ENCODE data around the gene TMEM139.
"Not testable (repeated sequence)": the region's sequence is repeated elsewhere in the genome, so short reads cannot be mapped to it uniquely, and the experiment has no call there.

Gene TMEM139

GRCh38 chr7:143259765-143260164, 25.0 kb upstream of the TMEM139 start:
- DNase-seq (ENCODE audit: low spot score), result no peak

DNA sequence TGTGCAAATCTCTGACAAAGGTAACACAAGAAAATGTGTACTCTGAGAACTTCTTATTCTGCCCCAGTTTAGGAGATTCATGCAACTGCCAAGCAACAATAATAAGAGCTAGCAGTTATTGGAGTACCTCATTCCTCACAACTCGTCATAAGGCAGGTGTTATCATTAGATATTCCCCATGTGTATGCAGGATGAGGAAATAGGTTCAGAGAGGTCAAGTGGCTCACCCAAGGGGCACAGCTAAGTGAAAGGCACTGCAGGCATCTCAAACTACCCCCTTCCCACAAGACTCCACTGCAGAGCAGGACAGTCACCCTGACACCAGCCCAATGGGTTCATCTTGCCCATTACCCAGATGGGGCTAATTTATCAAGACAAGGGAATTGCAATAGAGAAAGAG, 22.9 kb upstream of the TMEM139 start:
- DNase-seq (ENCODE audit: low spot score), result no peak

DNA sequence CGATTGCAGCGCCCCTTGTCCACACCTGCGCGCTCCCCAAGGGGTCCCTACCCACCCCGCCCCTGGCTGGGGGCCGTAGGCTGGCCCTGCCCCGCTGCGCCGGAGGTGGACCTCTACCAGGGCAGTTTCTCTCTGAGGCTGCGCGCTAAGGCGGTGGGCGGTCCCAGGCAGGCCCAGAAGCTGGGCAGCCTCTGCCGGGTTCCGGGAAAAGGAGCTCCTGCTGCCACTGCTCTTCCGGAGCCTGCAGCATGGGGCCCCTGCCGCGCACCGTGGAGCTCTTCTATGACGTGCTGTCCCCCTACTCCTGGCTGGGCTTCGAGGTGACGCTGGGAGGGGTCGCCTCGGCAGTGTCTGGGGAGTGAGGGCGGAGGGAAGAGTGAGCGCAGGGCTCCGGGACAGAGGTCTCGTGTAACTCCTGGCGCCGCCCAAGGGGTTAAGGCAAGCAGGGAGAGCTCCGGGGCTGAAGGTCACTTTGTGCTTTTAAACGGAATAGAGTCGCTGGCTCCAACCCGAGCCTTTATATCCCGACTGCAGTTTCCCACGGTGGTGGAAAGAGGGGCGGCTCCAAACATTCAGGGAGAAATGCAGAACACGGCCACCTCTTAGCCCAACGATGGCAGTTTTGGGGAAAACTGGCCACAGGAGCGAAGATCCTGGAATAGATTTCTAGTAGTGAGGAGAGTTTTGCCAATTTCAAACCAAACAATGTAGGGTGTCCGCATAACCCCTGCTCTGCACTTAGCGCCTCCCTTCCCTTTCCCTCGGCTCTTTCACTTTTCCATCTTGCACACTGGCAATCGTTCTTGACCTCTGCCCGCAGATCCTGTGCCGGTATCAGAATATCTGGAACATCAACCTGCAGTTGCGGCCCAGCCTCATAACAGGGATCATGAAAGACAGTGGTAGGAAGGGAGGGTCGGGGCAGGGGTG, 21.2 kb upstream of the TMEM139 start, which contains the start of gene GSTK1:
GSTK1 (plus strand) TSS at position 176 of the 930 bp plus-strand sequence; CDS start at position 249, 73 bp downstream.
- DNase-seq (ENCODE audit: low spot score), result peak; percentile 85

DNA sequence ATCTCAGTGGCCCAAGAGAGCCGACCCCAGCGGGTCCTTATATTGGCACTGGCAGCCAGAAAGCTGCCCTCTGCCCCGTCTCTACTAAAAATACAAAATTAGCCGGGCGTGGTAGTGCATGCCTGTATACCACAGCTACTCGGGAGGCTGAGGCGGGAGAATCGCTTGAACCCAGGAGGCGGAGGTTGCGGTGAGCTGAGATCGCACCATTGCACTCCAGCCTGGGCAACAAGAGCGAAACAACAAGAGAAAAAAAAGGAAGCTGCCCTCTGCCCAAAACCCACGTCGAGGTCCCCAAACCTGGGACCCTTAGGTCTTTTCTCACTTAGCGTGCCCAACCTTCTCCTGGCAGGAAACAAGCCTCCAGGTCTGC, 20.6 kb upstream of the TMEM139 start:
- DNase-seq (ENCODE audit: low spot score), result not testable (repeated sequence)

DNA sequence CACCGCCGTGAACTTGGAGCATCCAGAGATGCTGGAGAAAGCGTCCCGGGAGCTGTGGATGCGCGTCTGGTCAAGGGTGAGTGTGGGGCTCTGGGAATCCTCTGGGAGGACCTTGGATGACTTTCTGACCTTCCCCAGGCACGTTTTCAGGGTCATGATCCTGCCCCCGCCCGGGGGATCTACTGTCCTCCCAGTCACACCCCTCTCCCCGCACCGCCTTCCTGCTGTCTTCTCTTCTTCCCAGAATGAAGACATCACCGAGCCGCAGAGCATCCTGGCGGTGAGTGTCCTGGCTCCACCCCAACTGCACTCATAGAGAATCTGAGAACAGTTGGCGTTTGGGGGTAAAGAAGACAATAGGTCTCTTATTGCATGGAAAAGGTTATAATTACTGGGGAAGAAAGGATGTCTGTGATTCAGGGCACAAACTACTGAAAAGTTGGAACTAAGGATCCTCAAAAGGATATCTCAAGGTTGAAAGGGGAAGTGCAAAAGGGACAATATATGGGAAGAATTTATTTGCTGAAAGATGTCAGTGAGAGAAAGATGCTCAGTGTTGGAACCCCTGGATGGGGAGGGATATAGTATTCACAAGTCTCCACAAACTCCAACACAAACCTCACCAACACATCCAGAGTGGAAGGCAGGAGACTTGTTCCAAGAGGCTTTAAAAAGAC, 19.6 kb upstream of the TMEM139 start:
- DNase-seq (ENCODE audit: low spot score), result peak; percentile 54

DNA sequence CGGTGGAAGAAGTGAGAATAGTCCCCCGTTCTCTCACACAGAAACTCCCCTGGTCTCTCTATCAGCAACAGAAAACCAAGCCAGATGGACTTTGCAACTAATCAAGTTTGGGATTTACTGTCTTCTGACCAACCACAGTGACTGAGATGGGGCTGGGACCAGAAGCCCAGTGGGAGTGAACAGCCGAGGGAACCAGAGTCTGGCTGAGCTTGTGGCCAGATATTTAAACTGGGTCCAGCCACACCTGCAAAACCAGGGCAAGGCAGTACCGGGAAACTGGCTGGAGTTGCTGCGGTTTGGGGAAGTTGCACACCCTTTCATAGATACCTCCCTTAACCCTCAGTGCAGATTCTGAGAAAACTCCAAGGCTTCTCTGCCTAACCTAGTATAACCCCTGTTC, 15.5 kb upstream of the TMEM139 start:
- DNase-seq (ENCODE audit: low spot score), result no peak

DNA sequence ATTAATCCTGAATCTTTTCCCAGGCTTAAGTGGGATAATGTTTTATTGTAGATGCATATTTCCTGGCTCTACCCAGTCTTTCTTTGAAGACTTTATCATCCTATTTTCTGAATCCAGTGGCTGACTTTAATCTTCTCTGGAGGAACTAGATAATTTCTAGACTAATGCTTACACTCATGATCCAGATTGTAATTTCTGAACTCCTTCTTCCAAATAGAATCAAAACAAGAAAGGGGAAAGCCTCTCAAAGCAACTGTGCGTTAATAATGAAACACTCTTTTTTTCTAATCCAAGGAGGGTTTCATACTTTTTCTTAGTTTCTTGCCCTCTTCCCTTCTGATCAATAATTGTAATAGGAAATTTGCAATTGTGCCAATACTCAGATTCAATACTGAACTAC, 13.5 kb upstream of the TMEM139 start:
- DNase-seq (ENCODE audit: low spot score), result no peak

DNA sequence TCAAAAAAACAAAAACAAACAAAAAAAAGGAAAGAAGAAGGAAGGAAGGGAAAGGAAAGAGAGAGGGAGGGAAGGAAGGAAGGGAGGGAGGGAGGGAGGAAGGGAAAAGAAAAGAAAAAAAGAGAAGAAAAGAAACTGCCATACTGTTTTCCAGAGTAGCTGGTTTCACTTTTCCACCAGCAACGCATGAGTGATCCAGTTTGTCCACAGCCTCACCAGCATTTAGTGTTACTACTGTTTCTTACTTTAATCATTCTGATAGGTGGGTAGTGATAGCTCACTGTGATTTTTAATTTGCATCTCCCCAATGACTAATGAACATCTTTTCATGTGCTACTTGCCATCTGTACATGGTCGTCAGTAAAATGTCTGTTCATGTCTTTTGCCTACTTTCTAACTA, 11.9 kb upstream of the TMEM139 start:
- DNase-seq (ENCODE audit: low spot score), result no peak

DNA sequence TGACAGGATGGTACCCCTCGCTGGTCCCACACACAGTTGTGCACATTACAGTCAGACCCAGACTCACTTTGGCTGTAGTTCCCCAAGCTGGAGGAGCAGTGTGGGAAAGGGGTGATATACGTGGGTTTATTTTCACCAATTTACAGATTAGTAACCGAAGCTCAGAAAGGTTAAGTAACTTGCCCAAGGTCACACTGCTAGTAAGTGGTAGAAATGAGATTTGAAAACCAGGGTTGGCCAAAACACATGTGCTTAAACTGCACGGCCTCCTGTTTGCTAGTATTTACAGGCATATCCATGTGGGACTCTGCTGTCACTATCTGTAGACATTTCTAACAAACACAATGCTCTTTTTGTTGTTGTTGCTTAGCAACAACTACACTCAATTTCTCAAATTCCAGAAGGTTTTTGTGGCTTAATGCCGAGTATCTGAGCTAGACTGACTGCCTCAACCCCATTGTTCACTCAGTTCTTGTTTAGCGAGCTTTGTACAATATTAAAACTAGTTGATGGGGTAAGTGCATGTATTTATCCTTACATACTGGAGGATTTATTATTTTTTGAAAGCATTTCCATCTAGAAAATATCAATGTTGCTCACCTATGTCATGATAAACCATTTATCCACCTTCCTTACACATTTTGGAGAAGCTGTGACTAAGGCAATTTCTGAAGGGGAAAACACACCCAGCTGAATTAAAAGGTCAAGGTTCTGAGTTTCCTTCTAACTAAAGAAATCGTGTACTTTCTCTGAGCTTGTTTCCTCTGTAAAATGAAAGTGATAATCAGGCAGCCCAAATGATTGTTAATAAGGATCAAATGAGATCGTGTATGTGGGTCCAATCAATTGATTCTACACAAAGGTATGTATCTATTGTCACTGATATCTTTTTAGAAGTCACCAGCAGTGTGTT, 5.3 kb upstream of the TMEM139 start:
- peak; percentile 75 for DNase-seq (ENCODE audit: low spot score)

- DNase-seq (ENCODE audit: low spot score), result peak; percentile 33
Observed at GRCh38 chr7:143280160-143280559, 4.6 kb upstream of the TMEM139 start.

DNA sequence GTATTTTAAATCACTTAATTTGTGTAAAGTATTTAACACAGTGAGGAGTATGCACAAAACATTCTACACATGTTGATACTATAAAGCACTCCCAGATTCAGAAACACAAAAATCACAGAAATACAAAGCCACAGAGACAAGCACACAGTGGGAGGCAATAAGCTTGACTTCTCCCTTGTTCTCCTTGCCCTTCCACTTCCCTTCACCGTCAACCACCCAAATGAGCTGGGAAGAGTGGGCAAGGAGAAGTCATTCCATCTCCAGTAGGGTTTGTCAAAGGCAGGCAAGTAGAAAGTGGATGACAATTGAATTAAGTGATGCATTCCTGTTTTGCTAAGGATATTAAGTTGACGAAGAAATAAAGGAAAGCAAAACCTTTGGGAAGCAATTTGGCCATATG, 4.2 kb upstream of the TMEM139 start:
- DNase-seq (ENCODE audit: low spot score), result no peak

DNA sequence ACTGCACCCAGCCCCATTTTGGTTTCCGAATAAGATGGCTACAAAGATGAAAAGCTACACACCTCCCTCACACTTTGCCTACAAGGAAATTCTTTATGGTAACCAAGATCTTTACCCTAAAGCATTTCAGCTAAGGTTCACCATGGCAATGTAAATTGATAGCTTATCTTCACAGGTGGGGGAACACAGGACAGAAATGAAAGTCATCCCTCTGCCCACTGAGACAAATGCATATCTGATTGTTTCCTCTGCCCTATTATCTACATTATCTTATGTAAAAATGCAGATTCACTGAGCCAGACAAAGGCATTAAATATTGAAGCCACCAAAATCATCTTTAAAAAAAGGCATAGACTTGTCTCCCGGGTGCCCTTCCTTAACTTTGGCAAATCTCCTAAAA, 3.2 kb upstream of the TMEM139 start:
- DNase-seq (ENCODE audit: low spot score), result no peak

DNA sequence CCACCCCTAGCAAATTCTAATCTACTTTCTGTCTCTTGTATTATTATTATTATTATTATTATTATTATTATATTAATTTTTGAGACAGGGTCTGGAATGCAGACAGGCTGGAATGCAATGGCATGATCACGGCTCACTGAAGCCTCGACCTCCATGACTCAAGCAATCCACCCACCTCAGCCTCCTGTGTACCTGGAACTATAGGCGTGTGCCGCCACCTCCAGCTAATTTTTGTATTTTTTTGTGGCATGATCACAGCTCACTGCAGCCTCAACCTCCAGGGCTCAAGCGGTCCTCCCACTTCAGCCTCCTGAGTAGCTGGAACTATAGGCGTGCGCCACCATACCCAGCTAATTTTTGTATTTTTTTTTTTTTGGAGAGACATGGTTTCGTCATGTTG, 2.6 kb upstream of the TMEM139 start:
- DNase-seq (ENCODE audit: low spot score), result no peak

- DNase-seq (ENCODE audit: low spot score), result no peak
Observed at GRCh38 chr7:143283381-143283780, 1.4 kb upstream of the TMEM139 start.

- DNase-seq (ENCODE audit: low spot score), result no peak
Observed at GRCh38 chr7:143285470-143285778, 666 bp downstream of the TMEM139 start.

- no peak for DNase-seq (ENCODE audit: low spot score)
Observed at GRCh38 chr7:143285806-143286521, 1.2 kb downstream of the TMEM139 start.

DNA sequence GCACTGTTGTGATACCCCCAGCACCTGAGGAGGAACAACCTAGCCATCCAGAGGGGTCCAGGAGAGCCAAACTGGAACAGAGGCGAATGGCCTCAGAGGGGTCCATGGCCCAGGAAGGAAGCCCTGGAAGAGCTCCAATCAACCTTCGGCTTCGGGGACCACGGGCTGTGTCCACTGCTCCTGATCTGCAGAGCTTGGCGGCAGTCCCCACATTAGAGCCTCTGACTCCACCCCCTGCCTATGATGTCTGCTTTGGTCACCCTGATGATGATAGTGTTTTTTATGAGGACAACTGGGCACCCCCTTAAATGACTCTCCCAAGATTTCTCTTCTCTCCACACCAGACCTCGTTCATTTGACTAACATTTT, 1.7 kb downstream of the TMEM139 start:
- DNase-seq (ENCODE audit: low spot score), result no peak

GRCh38 chr7:143287339-143287934, 2.7 kb downstream of the TMEM139 start:
- no peak for DNase-seq (ENCODE audit: low spot score)

GRCh38 chr7:143287935-143288826, 3.4 kb downstream of the TMEM139 start, which contains the start of gene CASP2:
TSS of gene CASP2 (plus strand) at chr7:143288351. CDS start at chr7:143288456, 105 bp downstream.
- peak; percentile 99 for DNase-seq (ENCODE audit: low spot score)

GRCh38 chr7:143288836-143289235, 4.1 kb downstream of the TMEM139 start:
- no peak for DNase-seq (ENCODE audit: low spot score)
